Epithelial cell of proximal tubule (primary cell): ENCODE results near the gene FLT1. TPM values are rescaled to one million over a fixed set of nuclear protein-coding genes. Genes with fewer than 3 reads are reported as not detected.

ENCODE experiments used
- DNase-seq: peaks from one replicate; pipeline ENCODE4 v3.0.0-alpha.2; 2011; ENCODE audit warnings: low read depth
- H3K4me3 ChIP-seq: 2 replicates; pipeline ENCODE4 v1.5.1; 2011; ENCODE audit warnings: low read depth, mild to moderate bottlenecking, low read length
- CTCF ChIP-seq: conservative IDR thresholded peaks from 2 replicates; pipeline ENCODE4 v1.5.1; 2012; ENCODE audit warnings: low read depth, mild to moderate bottlenecking, low read length
- total RNA-seq: library from RNA; depleted of rRNA; stranded (reverse); fragments of >200 nt; gene quantifications from 2 replicates; pipeline ENCODE4 v1.2.3, GENCODE V29; 2015

Gene FLT1
- total RNA-seq, 1 donor from 2014 or later, result 0.17 TPM

GRCh38 chr13:28539625-28540286 is 44.8 kb upstream of the FLT1 start:
- H3K4me3 ChIP-seq, result no peak overlapping the region
- DNase-seq, result no peak
- no peak for TF ChIP-seq CTCF

- no peak overlapping the region for H3K4me3 ChIP-seq
- no peak for DNase-seq
- TF ChIP-seq CTCF, result no peak
Measured at GRCh38 chr13:28538932-28539331, 44.0 kb upstream of the FLT1 start.

- TF ChIP-seq CTCF, result no peak
- no peak for DNase-seq
- H3K4me3 ChIP-seq, result no peak overlapping the region
Measured at GRCh38 chr13:28537171-28537570, 42.2 kb upstream of the FLT1 start.

GRCh38 chr13:28536371-28536770 is 41.4 kb upstream of the FLT1 start:
- no peak for DNase-seq
- no peak overlapping the region for H3K4me3 ChIP-seq
- no peak for TF ChIP-seq CTCF

GRCh38 chr13:28535734-28536133 is 40.8 kb upstream of the FLT1 start:
- TF ChIP-seq CTCF, result no peak
- no peak overlapping the region for H3K4me3 ChIP-seq
- no peak for DNase-seq

- DNase-seq, result no peak
- no peak overlapping the region for H3K4me3 ChIP-seq
- TF ChIP-seq CTCF, result no peak
Measured at GRCh38 chr13:28534801-28535200, 39.9 kb upstream of the FLT1 start.

GRCh38 chr13:28534210-28534609 is 39.3 kb upstream of the FLT1 start:
- no peak for DNase-seq
- no peak overlapping the region for H3K4me3 ChIP-seq
- TF ChIP-seq CTCF, result no peak
